Stomach (tissue), 9 donors: ENCODE measurements around the gene TENM4. TPM values are rescaled to one million over a fixed set of nuclear protein-coding genes. Genes with fewer than 3 reads are reported as not detected.

ENCODE experiments used
- DNase-seq, 2 donors: peaks; one replicate each; pipeline versions ENCODE4 v3.0.0 to v3.0.0-alpha.2; 2013 to 2019
- H3K27ac ChIP-seq, 5 donors: fragments of 200-600 bp in 4 of 5; sonication (generic) in 4 of 5; one replicate each; pipeline ENCODE4 v1.5.1; 2013 to 2019; ENCODE audit warnings: mild to moderate bottlenecking in 1 of 5, moderate library complexity in 1 of 5
- H3K27me3 ChIP-seq, 3 donors: fragments of 200-600 bp; sonication (generic); one replicate each; pipeline ENCODE4 v1.5.1; 2017 to 2019; ENCODE audit warnings: mixed run types in 1 of 3
- H3K36me3 ChIP-seq, 4 donors: fragments of 200-600 bp; sonication (generic); 1 replicate in 3 of 4; 2 replicates in 1 of 4; pipeline ENCODE4 v1.5.1; 2016 to 2019
- H3K4me1 ChIP-seq, 4 donors: fragments of 200-600 bp; sonication (generic); one replicate each; pipeline ENCODE4 v1.5.1; 2016 to 2019
- H3K4me3 ChIP-seq, 4 donors: fragments of 200-600 bp; sonication (generic) in 3 of 4; one replicate each; pipeline ENCODE4 v1.5.1; 2016 to 2019; ENCODE audit warnings: mild to moderate bottlenecking in 1 of 4
- H3K9me3 ChIP-seq, 4 donors: fragments of 200-600 bp; sonication (generic); one replicate each; pipeline ENCODE4 v1.5.1; 2016 to 2019
- EP300 ChIP-seq: sonication (generic); formaldehyde crosslinking; IDR thresholded peaks from one replicate; pipeline ENCODE4 v1.6.1; 2017; ENCODE audit warnings: antibody characterized with exemption
- POLR2A ChIP-seq, 4 donors: fragments of 450-650 bp; IDR thresholded peaks; one replicate each; pipeline ENCODE4 v1.6.1; 2016; ENCODE audit warnings: antibody characterized with exemption in 4 of 4, control low read depth in 2 of 4, mild to moderate bottlenecking in 1 of 4, moderate library complexity in 1 of 4
- POLR2AphosphoS5 ChIP-seq, 3 donors: sonication (generic); formaldehyde crosslinking; IDR thresholded peaks; one replicate each; pipeline ENCODE4 v1.6.1; 2016; ENCODE audit warnings: antibody characterized with exemption in 3 of 3
- WGBS, 5 donors: extraction: QIAGEN DNeasy Blood & Tissue Kit in 3 of 5; methylation state at CpG; one replicate each; pipeline versions ENCODE4 v1.1.5 to v1.1.7; 2013 to 2018; 5-methylcytosine and 5-hydroxymethylcytosine counted together
- intact Hi-C: fragments of 100-400 bp; cut with DNase I; formaldehyde crosslinking; loops from one replicate; pipeline ENCODE4 v1.15.1; 2023; ENCODE audit warnings: low total_unique reads
- polyA plus RNA-seq, 3 donors: library from polyadenylated mRNA; stranded (reverse); fragments of 200-250 nt; gene quantifications; one replicate each; pipeline ENCODE4 v1.2.3, GENCODE V29; 2013
- total RNA-seq, 5 donors: library from RNA; depleted of rRNA; stranded (reverse); fragments of >200 nt; gene quantifications; one replicate each; pipeline versions ENCODE4 v1.1.0 to v1.2.3, GENCODE V29; 2014 to 2016
- TF ChIP-seq, protein P1 (sequence below), 7 experiments: fragments of 450-650 bp in 4 of 7; fragments of 200-600 bp in 3 of 7; sonication (generic) in 3 of 7; IDR thresholded peaks; one replicate each; pipeline ENCODE4 v1.5.1; 2016 to 2019; ENCODE audit warnings: antibody characterized with exemption in 7 of 7, control low read depth in 2 of 7, mild to moderate bottlenecking in 1 of 7
- donor health status: healthy with polysubstance abuse.
- donor health status: Bipolar disorder and iron deficiency.
- donor health status: healthy.

Gene TENM4
- total and polyA plus RNA-seq, 8 donors: 0.06 to 13.2 (median 0.87) TPM; not detected in 1

DNA sequence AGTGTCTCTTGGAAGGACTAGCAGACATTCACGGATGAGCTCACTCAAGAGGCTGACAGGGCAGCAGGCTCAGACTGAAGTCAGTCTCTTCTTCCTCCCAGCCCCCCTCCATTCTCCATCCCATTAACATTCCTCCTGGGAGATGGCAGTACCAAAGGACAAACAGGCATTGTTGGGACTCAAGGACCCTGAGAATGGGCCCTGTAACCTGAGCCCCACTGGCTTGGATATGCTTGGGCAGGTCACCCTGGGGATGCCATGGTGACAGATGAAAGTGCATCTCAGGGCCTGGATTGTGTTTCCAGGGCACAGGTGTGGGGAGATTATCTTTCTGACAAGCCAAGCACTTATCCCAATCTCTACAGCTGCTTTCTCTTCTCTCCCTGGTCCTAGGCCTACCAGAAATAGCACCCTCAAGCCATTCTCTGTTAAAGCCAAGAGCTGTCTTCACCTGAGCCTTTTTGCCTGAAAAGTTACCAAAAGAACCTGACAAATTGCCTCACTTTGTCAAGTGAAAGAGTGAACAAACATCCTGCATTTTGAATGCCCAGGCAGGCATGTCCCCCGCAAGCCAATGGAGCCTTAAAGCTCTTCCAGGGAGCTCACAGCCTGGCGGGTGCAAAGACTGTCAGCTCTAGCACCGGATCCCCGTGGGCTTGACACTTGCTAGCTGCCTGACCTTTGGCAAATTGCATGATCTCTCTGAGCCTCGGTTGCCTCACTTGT is 500.2 kb downstream of the TENM4 start:
- Histone ChIP-seq H3K27ac (no peak overlapping the region), H3K36me3 (no peaks in the 10 kb centered on the region), H3K4me1 (no peaks in the 10 kb centered on the region), H3K27me3 (peaks cover 0 to 7% (median 0%) of the 10 kb centered on the region in 3 donors), H3K4me3 (no peak overlapping the region), H3K9me3 (no peaks in the 10 kb centered on the region)
- 65 to 87% (median 78%) methylated on average over 6 of the region's 6 CpGs for WGBS, 5 donors
- TF ChIP-seq EP300 (no peak), POLR2AphosphoS5 (IDR thresholded peaks at IDR 0.05) (no peak), POLR2A (IDR thresholded peaks at IDR 0.05) (no peak)
- TF ChIP-seq, protein P1, sequence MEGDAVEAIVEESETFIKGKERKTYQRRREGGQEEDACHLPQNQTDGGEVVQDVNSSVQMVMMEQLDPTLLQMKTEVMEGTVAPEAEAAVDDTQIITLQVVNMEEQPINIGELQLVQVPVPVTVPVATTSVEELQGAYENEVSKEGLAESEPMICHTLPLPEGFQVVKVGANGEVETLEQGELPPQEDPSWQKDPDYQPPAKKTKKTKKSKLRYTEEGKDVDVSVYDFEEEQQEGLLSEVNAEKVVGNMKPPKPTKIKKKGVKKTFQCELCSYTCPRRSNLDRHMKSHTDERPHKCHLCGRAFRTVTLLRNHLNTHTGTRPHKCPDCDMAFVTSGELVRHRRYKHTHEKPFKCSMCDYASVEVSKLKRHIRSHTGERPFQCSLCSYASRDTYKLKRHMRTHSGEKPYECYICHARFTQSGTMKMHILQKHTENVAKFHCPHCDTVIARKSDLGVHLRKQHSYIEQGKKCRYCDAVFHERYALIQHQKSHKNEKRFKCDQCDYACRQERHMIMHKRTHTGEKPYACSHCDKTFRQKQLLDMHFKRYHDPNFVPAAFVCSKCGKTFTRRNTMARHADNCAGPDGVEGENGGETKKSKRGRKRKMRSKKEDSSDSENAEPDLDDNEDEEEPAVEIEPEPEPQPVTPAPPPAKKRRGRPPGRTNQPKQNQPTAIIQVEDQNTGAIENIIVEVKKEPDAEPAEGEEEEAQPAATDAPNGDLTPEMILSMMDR (IDR thresholded peaks at IDR 0.05): no peak
- DNase-seq: no peak
- intact Hi-C loops: no loop called here

DNA sequence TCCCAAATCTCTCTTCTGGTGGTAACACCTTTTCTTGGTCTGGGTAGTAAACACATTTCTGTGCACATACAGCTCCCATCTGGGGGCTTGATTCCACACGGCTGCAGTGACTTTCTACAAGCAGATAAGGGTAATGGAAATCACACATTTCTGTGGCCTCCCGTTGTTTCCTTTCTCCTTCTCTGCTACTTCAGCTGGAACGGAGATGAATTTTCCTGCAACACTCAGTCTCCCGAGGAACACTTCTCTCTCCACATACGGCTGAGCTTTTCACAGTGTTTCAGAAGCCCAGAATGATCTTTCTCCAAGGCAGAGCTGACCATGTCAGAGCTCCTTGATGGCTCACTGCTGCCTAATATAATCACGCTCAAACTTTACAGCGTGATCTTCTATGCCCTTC is 501.9 kb downstream of the TENM4 start:
- Histone ChIP-seq H3K9me3 (no peaks in the 10 kb centered on the region), H3K4me1 (no peaks in the 10 kb centered on the region), H3K27ac (no peak overlapping the region), H3K27me3 (peaks cover 0 to 7% (median 0%) of the 10 kb centered on the region in 3 donors), H3K4me3 (no peak overlapping the region), H3K36me3 (no peaks in the 10 kb centered on the region)
- WGBS, 5 donors: 72 to 80% (median 77%) methylated on average over 7 of the region's 7 CpGs
- DNase-seq: no peak
- intact Hi-C loops: no loop called here
- TF ChIP-seq, protein P1 (IDR thresholded peaks at IDR 0.05): no peak
- TF ChIP-seq POLR2A (IDR thresholded peaks at IDR 0.05): no peak
- TF ChIP-seq POLR2AphosphoS5 (IDR thresholded peaks at IDR 0.05): no peak

DNA sequence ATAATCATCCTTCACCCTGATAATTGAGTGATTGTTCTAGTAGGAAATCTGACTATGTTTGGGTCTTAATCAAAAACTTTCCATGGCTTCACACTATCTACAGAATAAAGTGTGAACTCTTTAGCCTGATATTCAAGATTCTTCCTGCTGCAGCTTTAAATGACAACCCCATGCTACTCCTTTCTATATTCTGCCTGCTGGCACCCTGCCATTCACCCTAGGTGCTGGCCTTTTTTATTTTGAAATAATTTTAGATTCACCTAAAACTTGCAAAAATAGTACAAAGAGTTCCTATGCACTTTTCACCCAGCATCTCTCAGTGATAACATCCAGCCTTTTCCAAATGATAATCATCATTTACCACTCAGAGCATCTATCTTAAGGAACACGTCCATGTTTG is 502.8 kb downstream of the TENM4 start:
- DNase-seq: no peak
- Histone ChIP-seq H3K9me3 (no peaks in the 10 kb centered on the region), H3K4me1 (no peaks in the 10 kb centered on the region), H3K27me3 (peaks cover 0 to 7% (median 0%) of the 10 kb centered on the region in 3 donors), H3K4me3 (no peak overlapping the region), H3K27ac (no peak overlapping the region), H3K36me3 (no peaks in the 10 kb centered on the region)
- 83 to 92% (median 88%) methylated on average over 1 of the region's 1 CpG for WGBS, 5 donors
- intact Hi-C loops: no loop called here
- TF ChIP-seq, protein P1 (IDR thresholded peaks at IDR 0.05): no peak
- no peak for TF ChIP-seq POLR2A (IDR thresholded peaks at IDR 0.05)
- TF ChIP-seq EP300: no peak
- no peak for TF ChIP-seq POLR2AphosphoS5 (IDR thresholded peaks at IDR 0.05)

DNA sequence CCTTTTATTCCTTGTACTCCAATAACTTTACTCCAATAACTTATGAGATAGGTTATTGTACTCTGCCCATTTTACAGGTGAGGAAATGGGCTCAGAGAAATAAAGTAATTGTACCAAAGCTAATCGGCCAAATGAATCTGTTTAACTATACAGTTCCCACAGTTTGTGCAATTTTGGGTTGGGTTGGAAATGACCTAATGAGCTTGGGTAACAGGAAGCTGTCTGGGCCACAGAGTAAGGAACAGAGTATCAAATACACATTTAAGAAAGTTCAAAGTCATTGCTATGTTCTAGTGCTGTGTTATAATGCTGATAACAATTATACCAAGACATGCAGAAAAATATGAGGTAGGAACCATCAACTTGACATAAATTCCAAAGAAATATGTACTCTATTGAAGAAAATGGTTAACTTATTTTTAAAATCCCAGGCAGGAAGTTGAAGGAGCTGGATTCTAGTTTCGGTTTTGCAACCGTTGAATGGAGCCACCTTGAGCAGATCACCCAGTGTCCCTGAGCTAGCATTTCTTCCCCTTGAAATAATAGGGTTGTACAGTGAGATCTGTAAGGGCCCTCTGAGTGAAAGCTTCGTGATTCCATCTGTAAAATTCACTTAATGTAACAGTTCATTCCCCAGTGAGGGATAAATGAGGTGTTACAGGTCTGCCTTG is 505.3 kb downstream of the TENM4 start:
- H3K4me3 ChIP-seq: no peak overlapping the region
- no peak for DNase-seq
- no peaks in the 10 kb centered on the region for H3K9me3 ChIP-seq
- no peaks in the 10 kb centered on the region for H3K36me3 ChIP-seq
- H3K27ac ChIP-seq: no peak overlapping the region
- no peaks in the 10 kb centered on the region for H3K27me3 ChIP-seq
- WGBS, 5 donors: 74 to 86% (median 77%) methylated on average over 4 of the region's 4 CpGs
- peaks cover 0 to 19% (median 5%) of the 10 kb centered on the region in 4 donors for H3K4me1 ChIP-seq
- TF ChIP-seq EP300 (no peak), POLR2A (IDR thresholded peaks at IDR 0.05) (no peak), POLR2AphosphoS5 (IDR thresholded peaks at IDR 0.05) (no peak)
- TF ChIP-seq, protein P1 (IDR thresholded peaks at IDR 0.05): no peak
- intact Hi-C loops: no loop called here
